ENCODE measurements around the gene ARHGEF40.
A peak's percentile ranks its signal among the peaks of the same experiment; 100 is the strongest.

Gene ARHGEF40

DNA sequence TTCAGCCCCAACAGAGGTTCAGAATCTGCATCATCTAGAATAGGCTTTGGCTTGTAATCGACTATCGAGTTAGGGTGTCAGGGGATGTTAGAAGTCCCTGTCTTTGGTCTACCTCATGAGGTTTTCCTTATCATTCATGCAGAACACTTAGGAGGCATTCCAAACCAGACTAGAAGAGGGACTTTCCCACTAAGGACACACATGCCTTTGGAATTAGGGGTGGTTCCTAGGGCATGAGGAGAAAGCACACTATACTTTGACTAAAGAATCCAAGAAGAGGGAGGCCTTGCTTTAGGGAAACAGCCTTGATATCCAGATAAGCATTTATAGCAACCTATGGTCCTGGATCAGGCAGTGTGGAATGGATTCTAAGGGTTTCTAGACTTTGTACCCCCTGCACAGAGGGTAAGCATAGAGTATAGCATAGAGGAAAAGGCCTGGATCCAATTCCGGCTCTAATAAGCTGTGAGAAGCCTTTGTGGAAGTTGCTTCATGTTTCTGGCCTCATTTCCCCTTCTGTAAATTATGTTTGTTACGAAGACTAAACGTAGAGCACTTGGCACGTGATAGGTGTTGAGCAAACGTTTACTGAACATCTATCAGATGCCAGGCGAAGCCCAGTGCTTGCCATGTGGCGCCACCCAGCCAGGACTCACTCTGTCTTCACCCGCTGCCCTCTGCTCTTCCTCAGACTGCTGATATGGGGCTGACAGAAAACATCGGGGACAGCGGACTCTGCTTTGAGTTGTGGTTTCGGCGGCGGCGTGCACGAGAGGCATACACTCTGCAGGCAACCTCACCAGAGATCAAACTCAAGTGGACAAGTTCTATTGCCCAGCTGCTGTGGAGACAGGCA is 15.1 kb downstream of the ARHGEF40 start:
- DNase-seq = no peak

DNA sequence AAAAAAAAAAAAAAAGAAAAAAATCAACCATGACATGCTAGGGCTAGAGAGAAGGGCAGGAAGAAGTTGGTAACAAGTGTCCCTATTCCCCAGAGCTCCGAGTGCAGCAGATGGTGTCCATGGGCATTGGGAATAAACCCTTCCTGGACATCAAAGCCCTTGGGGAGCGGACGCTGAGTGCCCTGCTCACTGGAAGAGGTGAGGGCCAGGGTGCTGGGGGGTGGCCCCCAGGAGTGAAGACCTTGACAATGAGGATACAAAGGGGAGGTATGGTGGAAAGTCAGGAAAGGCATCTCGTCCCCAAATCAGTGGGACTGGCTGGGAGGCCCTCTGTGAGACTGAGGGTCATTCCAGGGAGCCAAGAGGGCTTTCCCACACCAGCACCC is 16.8 kb downstream of the ARHGEF40 start:
- no peak for DNase-seq

GRCh38 chr14:21087294-21088091 is 17.4 kb downstream of the ARHGEF40 start:
- DNase-seq = peak; percentile 76

- no peak for DNase-seq
Observed at GRCh38 chr14:21088687-21089086, 18.6 kb downstream of the ARHGEF40 start.

DNA sequence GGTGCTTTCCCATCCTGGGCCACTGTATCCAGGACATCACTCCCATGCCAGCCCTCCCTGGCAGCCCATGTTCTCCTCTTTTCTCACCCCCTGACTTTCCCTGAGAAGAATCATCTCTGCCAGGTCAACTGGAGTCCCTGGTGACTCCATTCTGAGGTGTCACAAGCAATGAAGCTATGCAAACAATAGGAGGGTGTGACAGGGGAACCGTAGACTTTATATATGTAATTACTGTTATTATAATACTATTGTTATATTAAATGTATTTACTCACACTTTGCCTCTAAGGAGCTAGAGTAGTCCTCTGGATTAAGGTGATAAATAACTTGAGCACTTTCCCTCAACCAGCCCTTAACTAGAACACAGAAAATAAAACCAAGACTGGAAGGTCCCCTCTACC is 19.2 kb downstream of the ARHGEF40 start:
- no peak for DNase-seq

- no peak for DNase-seq
Observed at GRCh38 chr14:21089877-21090193, 19.7 kb downstream of the ARHGEF40 start.

DNA sequence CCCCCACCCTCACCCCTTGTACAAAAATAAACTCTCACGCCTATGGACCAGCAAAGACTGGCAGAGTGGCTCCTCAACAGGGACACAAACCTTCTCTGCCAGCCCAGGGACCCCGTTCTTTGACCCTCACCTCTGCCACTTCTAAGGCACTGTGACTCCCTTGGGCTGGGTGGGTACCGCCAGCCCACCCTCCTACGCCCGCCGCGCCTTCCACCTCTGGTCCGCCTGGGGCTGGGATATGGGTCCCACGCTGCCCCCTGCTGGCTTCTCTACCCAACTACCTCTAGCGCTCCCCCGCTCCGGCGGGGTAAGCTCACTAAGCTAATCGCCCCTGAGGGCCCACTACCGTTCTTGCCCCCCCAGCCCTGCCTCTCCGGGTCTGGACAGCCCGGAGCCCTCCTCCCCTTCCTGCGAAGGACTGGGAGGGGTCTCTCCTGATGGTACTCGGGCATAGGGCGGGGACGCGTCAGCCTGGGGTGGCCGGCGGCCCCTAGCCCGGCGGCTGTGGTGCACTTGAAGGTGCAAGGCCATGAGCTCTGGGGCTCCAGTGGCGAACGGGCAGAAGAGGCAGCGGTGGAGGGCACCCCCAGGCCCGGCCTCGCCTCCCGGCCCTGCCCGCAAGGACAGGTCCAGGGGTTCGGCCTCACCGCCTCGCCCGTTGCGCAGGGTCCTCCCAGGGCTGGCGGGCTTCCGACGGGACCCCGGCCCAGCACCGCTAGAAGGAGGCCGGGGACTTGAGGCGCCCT is 20.3 kb downstream of the ARHGEF40 start:
- DNase-seq = peak; percentile 28

DNA sequence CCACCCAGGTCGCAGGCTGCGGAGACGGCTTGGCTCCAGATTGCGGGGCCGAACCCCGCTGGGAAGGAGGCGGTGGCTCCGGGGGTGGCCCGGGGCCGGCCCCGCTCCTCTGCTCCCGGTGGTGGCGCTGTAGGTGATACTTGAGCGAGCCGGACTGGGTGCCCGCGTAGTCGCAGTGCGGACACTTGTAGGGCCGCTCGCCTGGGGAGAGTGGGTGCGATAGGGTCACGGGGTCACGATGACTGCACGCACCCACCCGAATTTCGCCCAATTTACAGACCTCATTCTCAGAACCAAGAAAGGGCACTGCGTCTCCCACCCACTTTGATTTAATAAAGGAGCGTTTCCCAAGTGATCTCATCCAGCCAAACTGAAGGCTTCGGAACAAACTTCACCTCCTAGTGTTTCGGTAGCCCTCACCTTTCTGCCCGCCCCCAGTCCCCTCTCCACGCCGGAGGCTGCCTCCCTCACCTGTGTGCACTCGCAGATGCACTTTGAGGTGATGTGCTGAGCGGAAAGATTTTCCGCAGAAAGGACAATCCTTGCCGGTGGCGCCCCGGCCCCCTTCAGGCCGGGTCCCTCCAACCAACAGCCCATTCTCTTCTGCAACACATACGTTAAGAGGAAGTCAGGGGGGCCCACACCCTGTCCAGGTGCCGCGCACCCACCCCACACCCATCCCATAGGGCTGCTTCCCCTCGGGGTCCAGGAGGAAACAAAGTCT is 21.0 kb downstream of the ARHGEF40 start:
- no peak for DNase-seq

GRCh38 chr14:21091821-21092272 is 21.7 kb downstream of the ARHGEF40 start:
- DNase-seq = no peak

GRCh38 chr14:21092273-21093011 is 22.3 kb downstream of the ARHGEF40 start:
- peak; percentile 94 for DNase-seq

DNA sequence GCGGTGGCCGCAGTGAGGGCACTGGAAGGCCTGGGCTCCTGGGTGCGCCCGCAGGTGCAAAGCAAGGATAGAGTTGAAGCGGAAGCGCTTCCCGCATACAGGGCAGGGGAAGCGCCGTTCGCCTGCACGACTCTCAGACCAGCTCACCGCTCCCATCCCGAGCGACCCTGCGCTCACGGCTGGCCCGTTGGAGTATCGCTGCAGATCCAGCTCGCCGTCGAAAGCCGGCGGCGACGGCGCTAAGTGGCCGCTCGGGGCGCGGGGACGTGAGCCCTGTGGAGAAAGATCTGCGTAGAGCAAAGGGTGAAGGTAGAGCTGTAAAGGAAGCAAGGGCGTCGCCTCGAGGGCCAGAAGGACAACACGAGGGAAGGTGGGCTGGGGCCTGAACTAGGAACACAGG is 22.9 kb downstream of the ARHGEF40 start:
- DNase-seq = no peak

- no peak for DNase-seq
Observed at GRCh38 chr14:21093769-21094681, 23.9 kb downstream of the ARHGEF40 start.

- no peak for DNase-seq
Observed at GRCh38 chr14:21095430-21096205, 25.5 kb downstream of the ARHGEF40 start.

GRCh38 chr14:21096438-21096837 is 26.3 kb downstream of the ARHGEF40 start:
- no peak for DNase-seq

GRCh38 chr14:21096978-21097635 is 27.0 kb downstream of the ARHGEF40 start:
- no peak for DNase-seq

DNA sequence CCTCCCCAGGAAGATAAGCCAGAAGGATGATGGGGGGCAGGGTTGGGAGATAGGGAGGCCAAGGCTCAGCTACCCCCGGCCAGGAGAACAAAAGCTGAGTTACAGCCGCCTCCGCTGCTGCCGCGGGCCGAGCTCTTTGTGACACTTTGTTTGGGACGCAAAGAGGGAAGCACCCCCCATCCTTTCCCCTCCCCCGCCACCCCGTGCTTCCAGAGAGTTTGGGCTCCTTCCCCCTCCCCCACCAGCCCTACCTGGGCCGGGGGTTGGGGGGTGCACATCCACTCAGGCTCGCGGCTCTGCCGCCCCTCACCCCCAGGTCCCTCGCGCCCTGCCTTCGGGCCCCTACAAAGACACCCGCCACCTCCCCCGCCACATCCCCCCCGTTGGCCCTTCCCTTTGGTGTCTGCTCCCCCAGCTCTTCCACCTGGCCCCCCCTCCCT is 27.6 kb downstream of the ARHGEF40 start:
- DNase-seq = no peak

DNA sequence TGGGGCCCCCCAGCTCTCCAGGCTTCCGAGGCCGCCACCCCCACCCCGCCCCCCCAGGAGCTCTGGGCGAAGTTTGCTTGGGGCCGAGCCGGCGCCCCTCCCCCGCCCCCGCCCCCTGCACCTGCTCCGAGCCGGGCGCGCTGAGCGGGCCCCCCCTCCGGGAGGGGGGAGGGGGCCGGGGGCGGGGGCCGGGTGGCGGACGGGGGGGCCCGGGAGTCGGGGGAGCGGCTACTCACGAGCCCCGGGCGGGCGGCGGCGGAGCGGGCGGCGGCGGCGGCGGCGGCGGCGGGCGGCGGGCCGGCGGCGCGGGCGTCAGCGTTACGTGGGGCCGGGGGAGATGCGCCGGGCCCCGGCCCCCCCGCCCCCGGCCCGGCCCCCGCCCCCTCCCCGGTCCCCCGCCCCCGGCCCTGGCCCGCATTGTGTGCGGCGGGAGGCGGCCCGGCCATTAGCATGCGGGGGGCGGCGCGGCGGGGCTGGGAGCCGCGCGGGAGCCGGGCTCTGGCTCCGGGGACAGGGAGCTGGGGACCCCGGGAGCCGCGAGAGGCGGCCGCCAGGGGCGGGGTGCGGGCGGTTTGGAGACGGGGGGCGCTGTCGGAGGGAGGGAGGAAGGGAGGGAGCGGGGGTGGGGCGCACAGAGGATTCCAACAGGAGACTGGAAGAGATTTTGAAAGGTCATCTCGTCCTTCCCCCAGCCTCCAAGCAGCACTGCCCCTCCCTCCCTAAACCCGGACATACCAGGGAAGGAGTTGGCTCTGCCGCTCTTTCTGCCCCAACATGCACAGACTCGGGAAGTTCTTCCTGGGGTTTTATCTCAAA is 28.2 kb downstream of the ARHGEF40 start, which contains the start of gene ZNF219:
Gene ZNF219, minus strand, starts transcription at position 580 of the 816 bp plus-strand sequence. CDS start 5,064 bp downstream, outside the sequence.
- no peak for DNase-seq

DNA sequence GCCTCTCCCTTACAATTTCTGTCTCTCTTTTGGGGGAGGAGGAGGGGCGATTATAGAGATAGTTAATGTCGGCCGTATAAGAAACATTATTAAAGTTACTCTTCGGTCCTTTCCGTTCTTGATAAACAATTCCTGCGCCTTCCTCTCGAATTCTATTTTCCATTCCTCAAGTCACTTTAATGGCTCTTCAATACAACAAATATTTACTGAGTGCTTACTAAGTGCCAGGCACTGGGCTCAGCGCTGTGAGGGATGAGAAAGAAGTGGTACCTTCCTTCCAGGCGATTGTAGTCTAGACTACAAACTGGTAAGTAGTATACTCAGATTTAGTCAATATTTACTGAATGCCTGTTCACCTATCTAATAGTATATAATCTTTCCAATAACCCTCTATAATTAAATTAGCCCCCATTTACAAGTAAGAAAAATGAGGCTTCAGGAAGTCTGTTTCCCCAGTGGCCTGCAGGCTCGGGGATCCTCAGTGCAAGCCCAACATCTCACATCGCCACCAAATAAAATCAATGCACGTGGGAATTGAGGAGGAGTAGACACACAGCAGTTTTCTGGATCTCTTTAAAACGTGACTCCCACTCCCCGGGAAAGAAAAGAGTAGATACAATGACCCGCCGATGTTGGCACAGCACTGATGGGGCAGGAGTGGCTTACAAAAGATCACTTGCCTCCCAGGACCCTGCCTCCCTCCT is 28.9 kb downstream of the ARHGEF40 start:
- no peak for DNase-seq
